ENCODE measurements around the gene ACSM2A.
"Not testable (repeated sequence)": the region's sequence is repeated elsewhere in the genome, so short reads cannot be mapped to it uniquely, and the experiment has no call there.

Gene ACSM2A

GRCh38 chr16:20459227-20459626 is 7.9 kb downstream of the ACSM2A start:
- not testable (repeated sequence) for DNase-seq

- not testable (repeated sequence) for DNase-seq
These were observed 9.0 kb downstream of the ACSM2A start for GRCh38 chr16:20460313-20460712.

GRCh38 chr16:20468954-20469353 is 17.6 kb downstream of the ACSM2A start:
- DNase-seq: not testable (repeated sequence)

- DNase-seq: not testable (repeated sequence)
These were observed 18.6 kb downstream of the ACSM2A start for GRCh38 chr16:20469930-20470329.

- DNase-seq: not testable (repeated sequence)
These were observed 19.4 kb downstream of the ACSM2A start for GRCh38 chr16:20470732-20471131.

GRCh38 chr16:20477188-20477744 is 25.9 kb downstream of the ACSM2A start:
- DNase-seq: not testable (repeated sequence)

- DNase-seq: not testable (repeated sequence)
These were observed 32.7 kb downstream of the ACSM2A start for GRCh38 chr16:20483989-20484388.

GRCh38 chr16:20484726-20485125 is 33.4 kb downstream of the ACSM2A start:
- DNase-seq: no peak

- DNase-seq: no peak
These were observed 34.1 kb downstream of the ACSM2A start for GRCh38 chr16:20485408-20485807.

GRCh38 chr16:20490994-20491393 is 39.7 kb downstream of the ACSM2A start:
- not testable (repeated sequence) for DNase-seq

- DNase-seq: not testable (repeated sequence)
These were observed 40.1 kb downstream of the ACSM2A start for GRCh38 chr16:20491448-20491847.

GRCh38 chr16:20504418-20504817 is 53.1 kb downstream of the ACSM2A start:
- no peak for DNase-seq

- DNase-seq: no peak
These were observed 56.0 kb downstream of the ACSM2A start for GRCh38 chr16:20507280-20507679.

- no peak for DNase-seq
These were observed 59.0 kb downstream of the ACSM2A start for GRCh38 chr16:20510323-20510722.

GRCh38 chr16:20515688-20516090 is 64.4 kb downstream of the ACSM2A start:
- no peak for DNase-seq

- no peak for DNase-seq
These were observed 65.8 kb downstream of the ACSM2A start for GRCh38 chr16:20517149-20517548.

GRCh38 chr16:20519231-20519630 is 67.9 kb downstream of the ACSM2A start:
- no peak for DNase-seq

GRCh38 chr16:20520103-20520502 is 68.8 kb downstream of the ACSM2A start:
- no peak for DNase-seq

GRCh38 chr16:20531795-20532194 is 80.5 kb downstream of the ACSM2A start:
- DNase-seq: not testable (repeated sequence)

- DNase-seq: not testable (repeated sequence)
These were observed 81.0 kb downstream of the ACSM2A start for GRCh38 chr16:20532284-20532792.

- not testable (repeated sequence) for DNase-seq
These were observed 85.3 kb downstream of the ACSM2A start for GRCh38 chr16:20536669-20537068.
